NCI-H2107 (cell line): Measurements from ENCODE around the gene NEK4.

ENCODE experiments used
- DNase-seq: peaks from one replicate; lab custom pipeline; 2025; lab: John Stamatoyannopoulos, UW

The NEK4 gene

GRCh38 chr3:52770496-52771333 lies at the start of gene NEK4:
TSS of gene NEK4 (minus strand) at chr3:52770940. CDS start at chr3:52770746, 194 bp downstream.
- DNase-seq, result peak; percentile 55

- DNase-seq, result no peak
Observed at GRCh38 chr3:52819936-52820335, 49.2 kb upstream of the NEK4 start.

- no peak for DNase-seq
Observed at GRCh38 chr3:52817860-52818259, 47.1 kb upstream of the NEK4 start.

- no peak for DNase-seq
Observed at GRCh38 chr3:52817221-52817620, 46.5 kb upstream of the NEK4 start.

GRCh38 chr3:52816654-52817053 lies 45.9 kb upstream of the NEK4 start:
- no peak for DNase-seq

- DNase-seq, result no peak
Observed at GRCh38 chr3:52816199-52816598, 45.5 kb upstream of the NEK4 start.

GRCh38 chr3:52813810-52814209 lies 43.1 kb upstream of the NEK4 start:
- no peak for DNase-seq

- no peak for DNase-seq
Observed at GRCh38 chr3:52811452-52812011, 40.8 kb upstream of the NEK4 start.

GRCh38 chr3:52810923-52811322 lies 40.2 kb upstream of the NEK4 start:
- no peak for DNase-seq

- no peak for DNase-seq
Observed at GRCh38 chr3:52809662-52810377, 39.1 kb upstream of the NEK4 start.

- no peak for DNase-seq
Observed at GRCh38 chr3:52809149-52809548, 38.4 kb upstream of the NEK4 start.

- DNase-seq, result no peak
Observed at GRCh38 chr3:52805270-52806039, 34.7 kb upstream of the NEK4 start.

GRCh38 chr3:52801839-52802238 lies 31.1 kb upstream of the NEK4 start:
- no peak for DNase-seq

- no peak for DNase-seq
Observed at GRCh38 chr3:52800079-52800478, 29.3 kb upstream of the NEK4 start.

- DNase-seq, result no peak
Observed at GRCh38 chr3:52798978-52799476, 28.3 kb upstream of the NEK4 start.

- DNase-seq, result no peak
Observed at GRCh38 chr3:52798376-52798977, 27.7 kb upstream of the NEK4 start.

GRCh38 chr3:52796411-52796810 lies 25.7 kb upstream of the NEK4 start:
- DNase-seq, result no peak

- no peak for DNase-seq
Observed at GRCh38 chr3:52795298-52795900, 24.7 kb upstream of the NEK4 start.

- DNase-seq, result no peak
Observed at GRCh38 chr3:52794612-52795099, 23.9 kb upstream of the NEK4 start, which contains the start of gene ITIH3. TSS of gene ITIH3 (plus strand) at chr3:52794796. CDS start at chr3:52794804, 8 bp downstream.

GRCh38 chr3:52793702-52794611 lies 23.2 kb upstream of the NEK4 start:
- DNase-seq, result no peak
